ENCODE results near the gene FZR1. TPM values are rescaled to one million over a fixed set of nuclear protein-coding genes. Genes with fewer than 3 reads are reported as not detected.

Gene FZR1
- total and polyA plus RNA-seq, 2 experiments from 2014 or later = 16.1 to 39.2 TPM

GRCh38 chr19:3483226-3483628 lies 22.9 kb upstream of the FZR1 start, which contains the start of gene SMIM44:
TSS of gene SMIM44 (minus strand) at chr19:3483441. CDS start at chr19:3483403, 38 bp downstream.
- Histone ChIP-seq H3K36me3 (ENCODE audit: insufficient read depth) (no peaks in the 10 kb centered on the region), H4K20me1 (replicated peaks; ENCODE audit: insufficient read depth) (0 out of 2 replicates have a peak, but pooled peaks cover 3% of the 10 kb centered on the region), H3K27me3 (ENCODE audit: insufficient read depth) (no peaks in the 10 kb centered on the region), H3K9me2 (ENCODE audit: insufficient read depth) (no peaks in the 10 kb centered on the region), H3K4me1 (ENCODE audit: insufficient read depth) (peaks cover 11% of the 10 kb centered on the region; the same call in 1 of the 2 replicates), H3K79me2 (replicated peaks; ENCODE audit: insufficient read depth) (no peaks in the 10 kb centered on the region), H3K4me2 (no peak within 1 kb of the TSS), H2AFZ (no peak within 1 kb of the TSS), H3K4me3 (no peak within 1 kb of the TSS), H3F3A (replicated peaks; ENCODE audit: low read depth) (0 out of 2 replicates have a peak, but pooled peaks cover 4% of the 10 kb centered on the region), H3K27ac (ENCODE audit: low read depth) (no peak within 1 kb of the TSS)
- H3K36me3 Mint-ChIP-seq (ENCODE audit: low read depth) = peaks cover 6% of the 10 kb centered on the region; the same call in 1 of the 3 replicates
- no peaks in the 10 kb centered on the region; the same call in 2 of the 3 replicates for H3K9me3 Mint-ChIP-seq
- DNase-seq (ENCODE audit: low spot score) (no peak), ATAC-seq (no peak)
- peaks cover 6% of the 10 kb centered on the region; the same call in 2 of the 3 replicates for H3K4me1 Mint-ChIP-seq
- no peak within 1 kb of the TSS for H3K4me3 Mint-ChIP-seq
- peaks cover 21% of the 10 kb centered on the region for H3K27me3 Mint-ChIP-seq (ENCODE audit: insufficient read depth, low read depth, poor library complexity)
- no peak within 1 kb of the TSS for H3K27ac Mint-ChIP-seq
- TF ChIP-seq STAT1 (IDR thresholded peaks at IDR 0.05; ENCODE audit: unreplicated experiment) (no peak), EZH2phosphoT487 (IDR thresholded peaks at IDR 0.05; ENCODE audit: unreplicated experiment) (no peak), ZNF114 (CRISPR knock-in tag; IDR thresholded peaks at IDR 0.05) (no peak), POLR2AphosphoS5 (IDR thresholded peaks at IDR 0.05; ENCODE audit: low read depth) (no peak), ETS1 (IDR thresholded peaks at IDR 0.05) (no peak), JUNB (IDR thresholded peaks at IDR 0.05; ENCODE audit: unreplicated experiment) (no peak), EZH2 (IDR thresholded peaks at IDR 0.05; ENCODE audit: low read depth, unreplicated experiment) (no peak), CREB1 (CRISPR knock-in tag; IDR thresholded peaks at IDR 0.05; ENCODE audit: low read depth) (no peak), NANOG (IDR thresholded peaks at IDR 0.05; ENCODE audit: borderline replicate concordance) (no peak), ZNF331 (CRISPR knock-in tag; IDR thresholded peaks at IDR 0.05; ENCODE audit: low read depth) (no peak)
- TF ChIP-seq, protein P1, sequence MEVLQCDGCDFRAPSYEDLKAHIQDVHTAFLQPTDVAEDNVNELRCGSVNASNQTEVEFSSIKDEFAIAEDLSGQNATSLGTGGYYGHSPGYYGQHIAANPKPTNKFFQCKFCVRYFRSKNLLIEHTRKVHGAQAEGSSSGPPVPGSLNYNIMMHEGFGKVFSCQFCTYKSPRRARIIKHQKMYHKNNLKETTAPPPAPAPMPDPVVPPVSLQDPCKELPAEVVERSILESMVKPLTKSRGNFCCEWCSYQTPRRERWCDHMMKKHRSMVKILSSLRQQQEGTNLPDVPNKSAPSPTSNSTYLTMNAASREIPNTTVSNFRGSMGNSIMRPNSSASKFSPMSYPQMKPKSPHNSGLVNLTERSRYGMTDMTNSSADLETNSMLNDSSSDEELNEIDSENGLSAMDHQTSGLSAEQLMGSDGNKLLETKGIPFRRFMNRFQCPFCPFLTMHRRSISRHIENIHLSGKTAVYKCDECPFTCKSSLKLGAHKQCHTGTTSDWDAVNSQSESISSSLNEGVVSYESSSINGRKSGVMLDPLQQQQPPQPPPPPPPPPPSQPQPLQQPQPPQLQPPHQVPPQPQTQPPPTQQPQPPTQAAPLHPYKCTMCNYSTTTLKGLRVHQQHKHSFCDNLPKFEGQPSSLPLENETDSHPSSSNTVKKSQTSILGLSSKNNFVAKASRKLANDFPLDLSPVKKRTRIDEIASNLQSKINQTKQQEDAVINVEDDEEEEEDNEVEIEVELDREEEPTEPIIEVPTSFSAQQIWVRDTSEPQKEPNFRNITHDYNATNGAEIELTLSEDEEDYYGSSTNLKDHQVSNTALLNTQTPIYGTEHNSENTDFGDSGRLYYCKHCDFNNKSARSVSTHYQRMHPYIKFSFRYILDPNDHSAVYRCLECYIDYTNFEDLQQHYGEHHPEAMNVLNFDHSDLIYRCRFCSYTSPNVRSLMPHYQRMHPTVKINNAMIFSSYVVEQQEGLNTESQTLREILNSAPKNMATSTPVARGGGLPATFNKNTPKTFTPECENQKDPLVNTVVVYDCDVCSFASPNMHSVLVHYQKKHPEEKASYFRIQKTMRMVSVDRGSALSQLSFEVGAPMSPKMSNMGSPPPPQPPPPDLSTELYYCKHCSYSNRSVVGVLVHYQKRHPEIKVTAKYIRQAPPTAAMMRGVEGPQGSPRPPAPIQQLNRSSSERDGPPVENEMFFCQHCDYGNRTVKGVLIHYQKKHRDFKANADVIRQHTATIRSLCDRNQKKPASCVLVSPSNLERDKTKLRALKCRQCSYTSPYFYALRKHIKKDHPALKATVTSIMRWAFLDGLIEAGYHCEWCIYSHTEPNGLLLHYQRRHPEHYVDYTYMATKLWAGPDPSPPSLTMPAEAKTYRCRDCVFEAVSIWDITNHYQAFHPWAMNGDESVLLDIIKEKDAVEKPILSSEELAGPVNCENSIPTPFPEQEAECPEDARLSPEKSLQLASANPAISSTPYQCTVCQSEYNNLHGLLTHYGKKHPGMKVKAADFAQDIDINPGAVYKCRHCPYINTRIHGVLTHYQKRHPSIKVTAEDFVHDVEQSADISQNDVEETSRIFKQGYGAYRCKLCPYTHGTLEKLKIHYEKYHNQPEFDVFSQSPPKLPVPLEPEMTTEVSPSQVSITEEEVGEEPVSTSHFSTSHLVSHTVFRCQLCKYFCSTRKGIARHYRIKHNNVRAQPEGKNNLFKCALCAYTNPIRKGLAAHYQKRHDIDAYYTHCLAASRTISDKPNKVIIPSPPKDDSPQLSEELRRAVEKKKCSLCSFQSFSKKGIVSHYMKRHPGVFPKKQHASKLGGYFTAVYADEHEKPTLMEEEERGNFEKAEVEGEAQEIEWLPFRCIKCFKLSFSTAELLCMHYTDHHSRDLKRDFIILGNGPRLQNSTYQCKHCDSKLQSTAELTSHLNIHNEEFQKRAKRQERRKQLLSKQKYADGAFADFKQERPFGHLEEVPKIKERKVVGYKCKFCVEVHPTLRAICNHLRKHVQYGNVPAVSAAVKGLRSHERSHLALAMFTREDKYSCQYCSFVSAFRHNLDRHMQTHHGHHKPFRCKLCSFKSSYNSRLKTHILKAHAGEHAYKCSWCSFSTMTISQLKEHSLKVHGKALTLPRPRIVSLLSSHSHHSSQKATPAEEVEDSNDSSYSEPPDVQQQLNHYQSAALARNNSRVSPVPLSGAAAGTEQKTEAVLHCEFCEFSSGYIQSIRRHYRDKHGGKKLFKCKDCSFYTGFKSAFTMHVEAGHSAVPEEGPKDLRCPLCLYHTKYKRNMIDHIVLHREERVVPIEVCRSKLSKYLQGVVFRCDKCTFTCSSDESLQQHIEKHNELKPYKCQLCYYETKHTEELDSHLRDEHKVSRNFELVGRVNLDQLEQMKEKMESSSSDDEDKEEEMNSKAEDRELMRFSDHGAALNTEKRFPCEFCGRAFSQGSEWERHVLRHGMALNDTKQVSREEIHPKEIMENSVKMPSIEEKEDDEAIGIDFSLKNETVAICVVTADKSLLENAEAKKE (CRISPR knock-in tag; IDR thresholded peaks at IDR 0.05) = no peak
- TF ChIP-seq, protein P2, sequence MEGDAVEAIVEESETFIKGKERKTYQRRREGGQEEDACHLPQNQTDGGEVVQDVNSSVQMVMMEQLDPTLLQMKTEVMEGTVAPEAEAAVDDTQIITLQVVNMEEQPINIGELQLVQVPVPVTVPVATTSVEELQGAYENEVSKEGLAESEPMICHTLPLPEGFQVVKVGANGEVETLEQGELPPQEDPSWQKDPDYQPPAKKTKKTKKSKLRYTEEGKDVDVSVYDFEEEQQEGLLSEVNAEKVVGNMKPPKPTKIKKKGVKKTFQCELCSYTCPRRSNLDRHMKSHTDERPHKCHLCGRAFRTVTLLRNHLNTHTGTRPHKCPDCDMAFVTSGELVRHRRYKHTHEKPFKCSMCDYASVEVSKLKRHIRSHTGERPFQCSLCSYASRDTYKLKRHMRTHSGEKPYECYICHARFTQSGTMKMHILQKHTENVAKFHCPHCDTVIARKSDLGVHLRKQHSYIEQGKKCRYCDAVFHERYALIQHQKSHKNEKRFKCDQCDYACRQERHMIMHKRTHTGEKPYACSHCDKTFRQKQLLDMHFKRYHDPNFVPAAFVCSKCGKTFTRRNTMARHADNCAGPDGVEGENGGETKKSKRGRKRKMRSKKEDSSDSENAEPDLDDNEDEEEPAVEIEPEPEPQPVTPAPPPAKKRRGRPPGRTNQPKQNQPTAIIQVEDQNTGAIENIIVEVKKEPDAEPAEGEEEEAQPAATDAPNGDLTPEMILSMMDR (conservative IDR thresholded peaks at IDR 0.05; ENCODE audit: low read depth in 2 of 2) = no peak
- TF ChIP-seq, protein P3, sequence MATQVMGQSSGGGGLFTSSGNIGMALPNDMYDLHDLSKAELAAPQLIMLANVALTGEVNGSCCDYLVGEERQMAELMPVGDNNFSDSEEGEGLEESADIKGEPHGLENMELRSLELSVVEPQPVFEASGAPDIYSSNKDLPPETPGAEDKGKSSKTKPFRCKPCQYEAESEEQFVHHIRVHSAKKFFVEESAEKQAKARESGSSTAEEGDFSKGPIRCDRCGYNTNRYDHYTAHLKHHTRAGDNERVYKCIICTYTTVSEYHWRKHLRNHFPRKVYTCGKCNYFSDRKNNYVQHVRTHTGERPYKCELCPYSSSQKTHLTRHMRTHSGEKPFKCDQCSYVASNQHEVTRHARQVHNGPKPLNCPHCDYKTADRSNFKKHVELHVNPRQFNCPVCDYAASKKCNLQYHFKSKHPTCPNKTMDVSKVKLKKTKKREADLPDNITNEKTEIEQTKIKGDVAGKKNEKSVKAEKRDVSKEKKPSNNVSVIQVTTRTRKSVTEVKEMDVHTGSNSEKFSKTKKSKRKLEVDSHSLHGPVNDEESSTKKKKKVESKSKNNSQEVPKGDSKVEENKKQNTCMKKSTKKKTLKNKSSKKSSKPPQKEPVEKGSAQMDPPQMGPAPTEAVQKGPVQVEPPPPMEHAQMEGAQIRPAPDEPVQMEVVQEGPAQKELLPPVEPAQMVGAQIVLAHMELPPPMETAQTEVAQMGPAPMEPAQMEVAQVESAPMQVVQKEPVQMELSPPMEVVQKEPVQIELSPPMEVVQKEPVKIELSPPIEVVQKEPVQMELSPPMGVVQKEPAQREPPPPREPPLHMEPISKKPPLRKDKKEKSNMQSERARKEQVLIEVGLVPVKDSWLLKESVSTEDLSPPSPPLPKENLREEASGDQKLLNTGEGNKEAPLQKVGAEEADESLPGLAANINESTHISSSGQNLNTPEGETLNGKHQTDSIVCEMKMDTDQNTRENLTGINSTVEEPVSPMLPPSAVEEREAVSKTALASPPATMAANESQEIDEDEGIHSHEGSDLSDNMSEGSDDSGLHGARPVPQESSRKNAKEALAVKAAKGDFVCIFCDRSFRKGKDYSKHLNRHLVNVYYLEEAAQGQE (IDR thresholded peaks at IDR 0.05; ENCODE audit: unreplicated experiment) = no peak
